DLD1 (cell line): ENCODE measurements around the gene DDX11.
"Not testable (repeated sequence)": the region's sequence is repeated elsewhere in the genome, so short reads cannot be mapped to it uniquely, and the experiment has no call there.

ENCODE experiments used
- in situ Hi-C: cut with HindIII; loops from 2 replicates; pipeline ENCODE4 v1.10.0; 2017; ENCODE audit warnings: low sequenced_read_pairs

DDX11 gene

GRCh38 chr12:31066196-31066595 is 7.5 kb upstream of the DDX11 start:
- in situ Hi-C loops = not testable (repeated sequence)

- in situ Hi-C loops = not testable (repeated sequence)
These were observed 6.0 kb upstream of the DDX11 start for GRCh38 chr12:31067656-31068055.

GRCh38 chr12:31070971-31071740 is 2.5 kb upstream of the DDX11 start:
- in situ Hi-C loops = not testable (repeated sequence)

DNA sequence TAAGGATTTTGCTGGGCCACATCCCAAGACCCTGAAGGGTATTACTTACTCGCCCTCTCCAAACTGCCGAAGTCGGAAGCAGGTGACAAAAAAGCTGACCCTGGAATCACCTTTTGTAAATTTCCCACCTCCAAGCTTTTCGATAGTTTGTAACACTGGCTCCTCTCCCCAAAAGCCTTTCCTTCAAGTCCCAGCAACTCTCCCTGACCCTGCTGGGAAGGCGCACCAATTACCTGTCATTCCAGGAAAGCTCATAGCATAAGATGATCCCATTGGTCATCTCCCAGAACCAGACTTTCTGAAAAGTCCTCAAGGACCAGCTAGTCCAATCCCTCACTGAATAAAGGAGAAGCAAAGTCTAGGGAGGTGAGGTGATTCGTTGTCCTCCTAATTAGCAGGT is 698 bp upstream of the DDX11 start:
- in situ Hi-C loops = not testable (repeated sequence)

DNA sequence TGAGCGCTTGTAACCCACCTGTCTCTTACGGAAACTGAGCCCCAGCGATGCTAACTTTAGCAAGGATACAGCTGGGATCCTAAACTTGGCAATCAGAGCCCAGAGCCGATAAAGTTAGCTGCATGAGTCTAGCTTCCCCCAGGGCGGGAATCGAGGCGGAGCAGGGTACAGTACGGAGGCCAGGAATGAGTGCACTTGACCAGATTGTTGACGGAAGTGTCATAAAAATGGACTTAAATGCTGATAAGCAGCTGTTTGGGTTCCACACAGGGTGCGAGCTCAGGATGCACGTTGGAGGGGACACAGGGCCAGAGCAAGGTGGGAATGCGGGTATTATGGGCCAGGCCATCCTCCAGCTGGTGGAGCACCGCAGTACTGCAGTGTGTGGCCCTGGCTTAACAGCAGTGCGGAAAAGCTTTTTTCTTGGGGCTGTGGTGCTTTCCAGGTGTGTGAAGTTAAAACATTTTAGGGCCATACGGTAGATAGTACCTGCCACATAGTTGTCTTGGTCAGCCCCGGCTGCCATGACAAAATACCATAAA is 744 bp downstream of the DDX11 start:
- in situ Hi-C loops = not testable (repeated sequence)

GRCh38 chr12:31076150-31076549 is 2.5 kb downstream of the DDX11 start:
- in situ Hi-C loops = not testable (repeated sequence)

- in situ Hi-C loops = not testable (repeated sequence)
These were observed 3.4 kb downstream of the DDX11 start for GRCh38 chr12:31077095-31077494.

DNA sequence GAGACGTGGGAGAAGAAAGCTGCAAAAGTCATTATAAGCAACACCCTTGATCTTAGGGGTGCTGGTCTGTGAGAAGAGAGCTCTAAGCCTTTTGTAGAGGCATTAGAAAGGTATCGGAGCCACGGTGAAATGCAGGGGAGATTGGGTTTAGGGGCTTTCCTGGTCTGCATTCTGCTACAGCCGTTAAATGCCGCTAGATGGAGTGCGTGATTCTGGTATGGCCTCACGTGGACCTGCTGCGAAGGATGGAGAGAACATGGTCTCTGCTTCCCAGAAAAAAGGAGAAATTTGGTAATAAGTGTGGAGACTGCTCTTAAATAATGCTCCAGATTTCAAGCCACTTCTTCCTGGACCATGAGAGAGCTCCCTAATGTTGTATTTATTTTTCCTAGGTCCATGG is 4.3 kb downstream of the DDX11 start:
- in situ Hi-C loops = not testable (repeated sequence)

DNA sequence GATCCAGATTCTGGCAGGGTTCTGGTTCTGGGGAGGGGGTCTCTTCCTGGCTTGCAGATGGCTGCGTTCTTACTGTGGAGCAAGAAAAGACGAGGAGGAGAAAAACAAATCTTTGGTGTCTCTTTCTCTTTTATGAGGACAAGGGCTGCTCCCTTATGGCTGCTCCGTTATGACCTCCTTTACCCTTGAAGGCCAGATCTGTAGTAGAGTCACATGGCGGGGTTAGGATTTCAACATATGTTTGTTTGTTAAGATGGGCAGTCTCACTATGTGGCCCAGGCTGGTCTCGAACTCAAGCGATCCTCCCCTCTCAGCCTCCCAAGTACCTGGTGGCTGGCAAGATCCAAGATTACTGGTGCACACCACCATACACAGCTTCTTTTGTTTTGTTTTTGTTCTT is 5.8 kb downstream of the DDX11 start:
- in situ Hi-C loops = not testable (repeated sequence)

DNA sequence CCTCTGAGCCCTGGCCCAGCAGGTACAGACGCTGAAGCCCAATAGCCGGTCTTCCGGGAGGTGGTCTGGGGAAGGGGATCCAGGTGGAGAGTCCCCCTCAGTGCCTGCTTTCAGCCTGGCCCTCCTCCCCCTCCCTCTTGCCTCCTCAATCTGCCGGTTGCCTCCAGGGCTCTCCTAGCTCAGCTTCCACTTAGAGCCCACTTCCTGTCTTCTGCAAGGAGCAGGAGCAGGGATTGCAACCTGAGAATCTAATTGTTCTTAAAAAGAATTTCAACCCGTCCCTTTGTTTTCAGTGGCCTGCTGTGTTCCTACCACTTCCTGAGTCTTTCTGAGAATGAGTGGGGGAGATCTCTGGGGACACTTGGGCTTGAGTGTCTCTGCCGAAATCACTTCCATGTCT is 6.6 kb downstream of the DDX11 start:
- in situ Hi-C loops = not testable (repeated sequence)

DNA sequence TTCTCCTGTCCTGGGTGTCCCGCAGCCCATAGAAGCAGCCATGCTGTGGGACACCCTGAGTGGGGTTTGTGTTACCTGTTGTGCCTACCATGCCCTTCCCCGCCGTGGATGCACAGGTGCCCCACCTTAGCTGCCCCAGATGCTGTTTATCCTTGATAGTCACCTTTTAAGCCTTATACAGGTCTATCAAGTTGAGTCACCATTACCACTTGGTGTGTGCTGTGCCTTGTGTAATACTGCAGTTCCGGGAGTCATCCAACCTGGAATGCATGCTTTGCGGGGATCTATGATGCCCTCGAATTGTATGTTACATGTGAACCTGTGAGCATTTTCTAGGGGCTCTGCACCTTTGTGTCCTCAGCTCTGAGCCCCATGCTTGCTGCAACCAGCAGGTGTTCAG is 7.6 kb downstream of the DDX11 start:
- in situ Hi-C loops = not testable (repeated sequence)

- in situ Hi-C loops = not testable (repeated sequence)
These were observed 10.6 kb downstream of the DDX11 start for GRCh38 chr12:31084241-31084640.

DNA sequence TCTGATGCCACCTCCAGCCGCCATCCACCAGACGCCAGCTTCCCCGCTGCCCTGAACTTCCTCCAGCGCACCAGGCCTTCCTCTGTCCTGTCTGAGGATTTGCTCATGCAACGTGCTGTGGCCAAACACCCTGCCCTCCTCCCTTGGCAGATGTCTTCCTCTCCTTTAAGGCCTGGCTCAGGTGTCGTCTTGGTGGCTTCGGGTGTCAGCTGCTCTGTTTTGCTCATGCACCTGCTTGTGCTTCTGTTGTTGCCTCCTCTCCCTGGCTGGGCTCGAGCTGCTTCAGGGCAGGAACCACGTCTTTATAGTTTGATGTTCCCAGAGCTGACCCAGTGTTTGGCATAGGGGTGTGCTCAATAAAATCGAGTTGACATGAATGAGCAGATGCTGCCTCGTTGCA is 12.4 kb downstream of the DDX11 start:
- in situ Hi-C loops = not testable (repeated sequence)

- in situ Hi-C loops = not testable (repeated sequence)
These were observed 13.8 kb downstream of the DDX11 start for GRCh38 chr12:31087486-31087885.

DNA sequence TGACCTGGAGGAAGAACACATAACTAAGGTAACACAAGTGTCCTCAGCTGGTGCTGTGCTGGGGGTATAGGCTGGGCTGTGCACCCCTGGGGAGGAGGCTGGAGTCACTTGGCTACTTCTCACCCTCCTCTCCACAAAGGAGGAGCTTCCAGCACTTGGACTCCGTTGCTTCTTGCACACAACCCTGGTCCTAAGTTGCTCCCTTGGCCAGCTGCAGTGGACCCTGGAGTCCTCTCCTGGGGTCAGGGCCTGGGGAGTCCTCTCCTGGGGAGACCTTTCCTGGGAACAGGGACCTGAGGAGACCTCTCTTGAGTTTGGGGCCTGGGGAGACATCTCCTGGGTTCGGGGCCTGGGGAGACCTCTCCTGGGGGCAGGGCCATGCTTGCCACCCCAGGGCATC is 14.3 kb downstream of the DDX11 start:
- in situ Hi-C loops = not testable (repeated sequence)

- in situ Hi-C loops = no loop called here
These were observed 15.4 kb downstream of the DDX11 start for GRCh38 chr12:31089072-31089471.

DNA sequence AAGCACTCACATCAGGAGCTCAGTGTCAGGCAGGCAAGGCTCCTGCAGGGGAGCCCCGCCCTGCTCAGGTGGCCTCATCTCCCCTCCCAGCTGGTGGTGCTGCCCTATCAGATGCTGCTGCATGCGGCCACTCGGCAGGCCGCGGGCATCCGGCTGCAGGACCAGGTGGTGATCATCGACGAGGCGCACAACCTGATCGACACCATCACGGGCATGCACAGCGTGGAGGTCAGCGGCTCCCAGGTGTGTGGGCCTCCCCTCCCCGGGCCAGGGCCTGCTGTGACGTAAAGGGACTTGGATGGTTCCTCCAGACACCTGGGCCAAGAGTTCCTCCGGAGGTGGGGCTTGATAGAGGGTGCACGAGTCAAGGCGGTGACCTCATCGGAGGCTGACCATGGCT is 18.0 kb downstream of the DDX11 start:
- in situ Hi-C loops = not testable (repeated sequence)

DNA sequence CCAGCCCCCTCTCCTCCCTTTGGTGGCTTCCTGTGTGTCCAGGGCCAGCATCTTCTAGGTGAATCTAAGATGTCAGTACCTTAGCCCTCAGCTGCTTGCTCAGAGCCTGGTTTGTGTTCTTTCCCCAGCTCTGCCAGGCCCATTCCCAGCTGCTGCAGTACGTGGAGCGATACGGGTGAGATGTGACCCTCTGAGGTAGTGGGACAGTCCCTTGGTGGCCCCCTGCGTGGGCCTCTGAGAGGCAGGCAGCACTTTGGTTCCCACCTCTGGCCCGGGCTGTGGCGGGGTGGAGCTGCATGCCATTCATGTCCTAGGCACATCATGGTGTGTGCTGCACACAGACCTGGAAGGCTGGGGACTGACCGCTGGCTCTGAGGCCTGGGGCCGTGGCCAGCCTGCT is 19.1 kb downstream of the DDX11 start:
- in situ Hi-C loops = not testable (repeated sequence)

DNA sequence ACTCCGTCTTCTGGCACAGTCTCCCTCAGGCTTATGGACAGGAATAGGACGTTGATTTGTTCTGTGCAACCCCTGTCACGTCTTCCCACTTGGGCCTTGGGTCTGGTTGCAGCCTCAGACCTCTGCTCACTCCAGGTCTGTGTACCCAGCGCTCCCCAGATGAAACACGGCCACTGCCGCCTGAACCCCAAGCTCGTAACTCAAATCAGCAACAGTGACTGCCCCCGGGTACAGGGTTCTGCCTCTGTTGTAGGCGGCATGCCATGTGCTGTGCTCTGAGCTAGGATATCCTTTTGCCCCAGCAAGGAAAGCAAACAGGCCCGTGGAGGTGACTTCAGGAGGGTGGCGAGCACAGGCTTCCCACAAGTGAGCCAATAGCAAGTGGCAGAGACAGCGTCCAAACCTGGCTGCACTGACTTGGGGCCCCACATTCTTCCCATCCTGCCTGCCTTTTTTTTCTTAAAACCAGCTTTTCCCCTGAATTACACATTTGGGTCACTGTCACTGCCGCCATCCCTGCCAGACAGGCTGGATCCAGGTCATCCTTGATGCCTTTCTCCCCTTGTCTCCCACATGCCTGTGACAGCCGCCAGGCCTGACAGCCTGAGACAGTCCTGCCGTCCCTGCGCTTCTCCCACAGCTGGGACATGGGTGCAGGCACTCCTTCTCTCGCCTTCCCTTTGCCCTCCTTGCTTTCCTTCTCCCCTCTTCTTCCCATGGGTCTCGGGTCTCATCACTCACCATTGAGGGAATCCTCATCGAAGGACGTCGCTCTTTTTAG is 21.6 kb downstream of the DDX11 start:
- in situ Hi-C loops = not testable (repeated sequence)

DNA sequence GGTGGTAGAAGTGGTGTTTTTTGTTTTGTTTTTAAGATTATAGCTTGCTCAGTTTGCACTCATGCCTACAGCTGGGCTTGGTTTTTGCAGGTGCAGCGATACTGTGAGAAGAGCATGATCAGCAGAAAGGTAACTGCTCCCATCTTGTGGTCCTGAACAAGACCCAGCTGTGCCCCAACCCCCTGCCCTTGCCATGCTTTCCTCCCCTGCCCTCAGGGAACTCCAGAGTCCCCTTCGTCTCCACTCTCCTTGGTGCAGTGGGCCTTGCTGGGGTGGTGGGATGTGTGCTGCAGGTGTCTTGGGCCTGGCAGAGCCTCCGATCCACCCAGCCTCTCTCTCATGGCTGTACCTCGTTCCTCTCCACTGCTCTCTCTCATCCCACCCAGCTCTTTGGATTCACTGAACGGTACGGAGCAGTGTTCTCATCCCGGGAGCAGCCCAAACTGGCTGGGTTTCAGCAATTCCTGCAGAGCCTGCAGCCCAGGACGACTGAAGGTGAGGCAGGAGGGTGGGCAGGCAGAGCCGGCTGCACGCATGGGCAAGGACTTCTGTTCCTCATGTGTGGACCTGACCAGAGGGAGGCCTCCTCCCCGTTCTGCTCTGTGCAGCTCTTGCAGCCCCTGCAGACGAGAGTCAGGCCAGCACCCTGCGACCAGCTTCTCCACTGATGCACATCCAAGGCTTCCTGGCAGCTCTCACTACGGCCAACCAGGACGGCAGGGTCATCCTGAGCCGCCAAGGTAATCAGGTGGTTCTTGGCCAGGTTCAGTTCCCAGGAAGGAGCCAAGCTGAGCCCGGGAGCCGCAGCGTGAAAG is 22.8 kb downstream of the DDX11 start:
- in situ Hi-C loops = not testable (repeated sequence)

- in situ Hi-C loops = not testable (repeated sequence)
These were observed 24.2 kb downstream of the DDX11 start for GRCh38 chr12:31097819-31098218.
